ENCODE data around the gene BAZ2B.

The BAZ2B gene

GRCh38 chr2:159275111-159275510 is 341.2 kb downstream of the BAZ2B start:
- Histone ChIP-seq H3K4me3 (no peak overlapping the region), H3K27ac (no peak overlapping the region)
- DNase-seq (ENCODE audit: low spot score), result no peak
- TF ChIP-seq, protein P1, sequence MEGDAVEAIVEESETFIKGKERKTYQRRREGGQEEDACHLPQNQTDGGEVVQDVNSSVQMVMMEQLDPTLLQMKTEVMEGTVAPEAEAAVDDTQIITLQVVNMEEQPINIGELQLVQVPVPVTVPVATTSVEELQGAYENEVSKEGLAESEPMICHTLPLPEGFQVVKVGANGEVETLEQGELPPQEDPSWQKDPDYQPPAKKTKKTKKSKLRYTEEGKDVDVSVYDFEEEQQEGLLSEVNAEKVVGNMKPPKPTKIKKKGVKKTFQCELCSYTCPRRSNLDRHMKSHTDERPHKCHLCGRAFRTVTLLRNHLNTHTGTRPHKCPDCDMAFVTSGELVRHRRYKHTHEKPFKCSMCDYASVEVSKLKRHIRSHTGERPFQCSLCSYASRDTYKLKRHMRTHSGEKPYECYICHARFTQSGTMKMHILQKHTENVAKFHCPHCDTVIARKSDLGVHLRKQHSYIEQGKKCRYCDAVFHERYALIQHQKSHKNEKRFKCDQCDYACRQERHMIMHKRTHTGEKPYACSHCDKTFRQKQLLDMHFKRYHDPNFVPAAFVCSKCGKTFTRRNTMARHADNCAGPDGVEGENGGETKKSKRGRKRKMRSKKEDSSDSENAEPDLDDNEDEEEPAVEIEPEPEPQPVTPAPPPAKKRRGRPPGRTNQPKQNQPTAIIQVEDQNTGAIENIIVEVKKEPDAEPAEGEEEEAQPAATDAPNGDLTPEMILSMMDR (IDR thresholded peaks at IDR 0.05), result no peak

DNA sequence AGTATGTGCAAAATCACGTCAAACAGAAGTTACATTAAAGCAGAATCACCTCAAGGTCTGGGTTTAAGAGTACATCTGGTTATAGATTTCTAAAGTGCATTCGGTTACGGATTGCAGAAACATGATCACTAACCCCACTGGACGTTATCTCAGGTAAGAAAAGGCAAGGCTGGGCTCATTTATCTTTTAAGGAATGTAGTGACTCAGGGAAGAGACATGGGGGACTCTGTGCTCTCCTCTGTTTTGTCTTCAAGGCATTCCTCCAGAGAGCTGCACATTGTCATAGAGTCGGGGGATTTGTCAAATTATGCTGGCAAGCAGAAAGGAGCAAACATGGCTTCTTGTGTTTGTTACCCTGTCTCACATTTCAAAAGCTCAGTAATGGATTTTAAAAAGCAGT is 344.2 kb downstream of the BAZ2B start:
- H3K4me3 ChIP-seq, result no peak overlapping the region
- no peak for DNase-seq (ENCODE audit: low spot score)
- H3K27ac ChIP-seq, result no peak overlapping the region
- TF ChIP-seq, protein P1 (IDR thresholded peaks at IDR 0.05), result no peak

DNA sequence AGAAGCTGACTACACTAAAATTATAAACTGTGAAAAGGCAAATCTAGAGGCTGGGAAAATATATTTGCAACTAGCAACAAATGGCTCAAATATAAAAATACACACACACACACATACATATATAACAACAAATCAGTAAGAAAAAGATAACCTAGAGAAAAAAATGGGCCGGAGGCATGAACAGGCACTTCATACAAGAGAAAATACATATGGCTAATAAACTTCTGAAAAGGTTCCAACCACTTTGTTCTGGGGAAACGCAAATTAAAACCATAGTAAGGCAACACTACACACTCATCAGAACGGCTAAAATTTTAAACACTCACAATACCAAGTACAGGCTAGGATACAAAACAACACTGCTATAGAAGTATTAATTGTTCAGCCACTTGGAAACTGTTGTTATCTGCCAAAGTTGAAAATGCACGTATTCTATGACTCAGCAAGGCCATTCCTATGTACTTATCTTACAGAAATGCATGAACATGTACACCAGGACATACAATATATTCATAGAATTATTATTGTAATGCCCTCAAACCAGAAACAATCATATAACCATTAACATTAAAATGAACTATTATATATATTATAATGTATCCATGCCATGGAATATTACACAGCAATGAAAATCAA is 345.5 kb downstream of the BAZ2B start:
- Histone ChIP-seq H3K27ac (no peak overlapping the region), H3K4me3 (no peak overlapping the region)
- TF ChIP-seq, protein P1 (IDR thresholded peaks at IDR 0.05), result no peak
- DNase-seq (ENCODE audit: low spot score), result no peak
